ENCODE measurements around the gene ZNF143. TPM values are rescaled to one million over a fixed set of nuclear protein-coding genes. Genes with fewer than 3 reads are reported as not detected.

The ZNF143 gene
- total RNA-seq, 1 experiment from 2014 or later, result 35.8 TPM

- TF ChIP-seq ZNF512 (CRISPR knock-in tag; IDR thresholded peaks at IDR 0.05; ENCODE audit: borderline replicate concordance) (no peak), GABPB1 (CRISPR knock-in tag; IDR thresholded peaks at IDR 0.05) (no peak), FOXP4 (CRISPR knock-in tag; IDR thresholded peaks at IDR 0.05) (no peak), SOX15 (CRISPR knock-in tag; IDR thresholded peaks at IDR 0.05) (no peak), JAZF1 (CRISPR knock-in tag; IDR thresholded peaks at IDR 0.05) (no peak), AFF4 (CRISPR knock-in tag; IDR thresholded peaks at IDR 0.05; ENCODE audit: borderline replicate concordance) (no peak)
Measured at GRCh38 chr11:9567401-9567800, 106.6 kb downstream of the ZNF143 start (continued).

- TF ChIP-seq NFE2L1 (CRISPR knock-in tag; IDR thresholded peaks at IDR 0.05) (no peak), AFF4 (CRISPR knock-in tag; IDR thresholded peaks at IDR 0.05; ENCODE audit: borderline replicate concordance) (no peak), ZNF138 (CRISPR knock-in tag; conservative IDR thresholded peaks at IDR 0.05) (no peak), TCF7 (CRISPR knock-in tag; IDR thresholded peaks at IDR 0.05; ENCODE audit: low read depth) (no peak), ZNF219 (CRISPR knock-in tag; IDR thresholded peaks at IDR 0.05; ENCODE audit: borderline replicate concordance) (no peak), PREB (CRISPR knock-in tag; IDR thresholded peaks at IDR 0.05; ENCODE audit: borderline replicate concordance) (no peak), ZNF671 (CRISPR knock-in tag; IDR thresholded peaks at IDR 0.05) (no peak), CTCF (IDR thresholded peaks at IDR 0.05) (no peak), JUN (CRISPR knock-in tag; IDR thresholded peaks at IDR 0.05) (no peak)
- no peaks in the 10 kb centered on the region for H3K36me3 Mint-ChIP-seq
- ChIA-PET CTCF (interaction anchor here (0.6 to 2.6 kb wide), 4 partner anchors 34 to 101 kb away, joined by 3 to 22 read pairs (median 4); no protein-coding TSS in a partner anchor), POLR2A (interaction anchor here (1.1 kb wide), 1 partner anchor 108 kb away, joined by 4 read pairs; the partner anchor contains the start of gene ZNF143)
- peaks cover 60% of the 10 kb centered on the region for H3K4me1 Mint-ChIP-seq
- no peak for DNase-seq (ENCODE audit: low spot score)
- peak overlapping the region; percentile 97 for H3K27ac Mint-ChIP-seq
- no peaks in the 10 kb centered on the region for H3K27me3 Mint-ChIP-seq (ENCODE audit: low read depth)
- no peaks in the 10 kb centered on the region for H3K9me3 Mint-ChIP-seq
- H3K4me3 Mint-ChIP-seq, result peak overlapping the region; percentile 44
- no peak for ATAC-seq
Measured at GRCh38 chr11:9568161-9568853, 107.5 kb downstream of the ZNF143 start.

Data from WTC11 (cell line).